GM12801 (cell line): ENCODE measurements around the gene SGSM2.

Experiments used
- CTCF ChIP-seq: IDR thresholded peaks from one replicate; pipeline ENCODE4 v1.5.1; 2011; ENCODE audit warnings: control low read depth; ENCODE audit not compliant: insufficient read length; ENCODE audit errors: extremely low read depth

SGSM2 gene

GRCh38 chr17:2370211-2370589, 32.9 kb downstream of the SGSM2 start:
- no peak for TF ChIP-seq CTCF

GRCh38 chr17:2371183-2372130, 34.2 kb downstream of the SGSM2 start:
- TF ChIP-seq CTCF, result no peak

GRCh38 chr17:2372180-2372579, 34.9 kb downstream of the SGSM2 start:
- no peak for TF ChIP-seq CTCF

GRCh38 chr17:2372681-2373080, 35.4 kb downstream of the SGSM2 start:
- TF ChIP-seq CTCF, result no peak

GRCh38 chr17:2373179-2373578, 35.9 kb downstream of the SGSM2 start:
- no peak for TF ChIP-seq CTCF

GRCh38 chr17:2374549-2375285, 37.4 kb downstream of the SGSM2 start:
- TF ChIP-seq CTCF, result no peak

GRCh38 chr17:2375406-2375805, 38.1 kb downstream of the SGSM2 start:
- no peak for TF ChIP-seq CTCF
